Measurements from ENCODE around the gene AKIP1. TPM values are rescaled to one million over a fixed set of nuclear protein-coding genes. Genes with fewer than 3 reads are reported as not detected.
A peak's percentile ranks its signal among the peaks of the same experiment; 100 is the strongest.

Gene AKIP1
- total RNA-seq, 2 experiments from 2014 or later: 3.2 to 4.1 TPM

- Histone ChIP-seq H3K4me1 (ENCODE audit: insufficient read depth, low read length) (peaks cover 7% of the 10 kb centered on the region), H3K27me3 (ENCODE audit: control insufficient read depth in 1 of 2, insufficient read depth in 2 of 2, low read length in 2 of 2) (peaks cover 23 to 43% of the 10 kb centered on the region in 2 experiments), H3K27ac (ENCODE audit: low read depth in 1 of 2, low read length in 2 of 2) (no peak overlapping the region), H3K36me3 (ENCODE audit: insufficient read depth, low read length) (no peaks in the 10 kb centered on the region), H3K4me3 (ENCODE audit: low read length) (no peak overlapping the region), H3K9me3 (ENCODE audit: control insufficient read depth in 1 of 2, insufficient read depth in 1 of 2, low read length in 2 of 2) (no peaks in the 10 kb centered on the region)
- Mint-ChIP-seq H3K27ac (no peak overlapping the region), H3K27me3 (peaks cover 67% of the 10 kb centered on the region), H3K4me1 (ENCODE audit: low read depth) (no peaks in the 10 kb centered on the region), H3K4me3 (no peak overlapping the region), H3K9me3 (no peaks in the 10 kb centered on the region), H3K36me3 (ENCODE audit: low read depth) (no peaks in the 10 kb centered on the region)
- POLR2A ChIA-PET: no interaction called here
- DNase-seq (no peak), ATAC-seq (ENCODE audit: poor library complexity) (no peak)
- no peak for TF ChIP-seq CTCF (IDR thresholded peaks at IDR 0.05)
- CTCF ChIA-PET: no interaction called here
- intact Hi-C loops (cut with DNase I, micrococcal nuclease): no loop called here
Measured at GRCh38 chr11:8867035-8867434, 44.0 kb upstream of the AKIP1 start.

GRCh38 chr11:8867931-8868631, 42.9 kb upstream of the AKIP1 start:
- H3K27me3 Mint-ChIP-seq: peaks cover 75% of the 10 kb centered on the region

GRCh38 chr11:8870411-8871170, 40.4 kb upstream of the AKIP1 start:
- Mint-ChIP-seq H3K36me3 (ENCODE audit: low read depth) (no peaks in the 10 kb centered on the region), H3K27me3 (peaks cover 65% of the 10 kb centered on the region), H3K9me3 (no peaks in the 10 kb centered on the region), H3K4me3 (peak overlapping the region; percentile 52), H3K4me1 (ENCODE audit: low read depth) (peaks cover 11% of the 10 kb centered on the region), H3K27ac (no peak overlapping the region)
- CTCF ChIA-PET: no interaction called here
- ATAC-seq (ENCODE audit: poor library complexity) (no peak), DNase-seq (peak in 2 of 14 experiments; percentile 2 to 16)
- Histone ChIP-seq H3K9me3 (ENCODE audit: control insufficient read depth in 1 of 2, insufficient read depth in 1 of 2, low read length in 2 of 2) (no peaks in the 10 kb centered on the region), H3K27ac (ENCODE audit: low read depth in 1 of 2, low read length in 2 of 2) (no peak overlapping the region), H3K4me3 (ENCODE audit: low read length) (no peak overlapping the region), H3K27me3 (ENCODE audit: control insufficient read depth in 1 of 2, insufficient read depth in 2 of 2, low read length in 2 of 2) (peaks cover 26 to 54% of the 10 kb centered on the region in 2 experiments), H3K4me1 (ENCODE audit: insufficient read depth, low read length) (peaks cover 7% of the 10 kb centered on the region), H3K36me3 (ENCODE audit: insufficient read depth, low read length) (no peaks in the 10 kb centered on the region)
- intact Hi-C loops (cut with DNase I, micrococcal nuclease): no loop called here
- POLR2A ChIA-PET: no interaction called here
- no peak for TF ChIP-seq CTCF (IDR thresholded peaks at IDR 0.05)

More at GRCh38 chr11:8867931-8868631, 42.9 kb upstream of the AKIP1 start:
- ATAC-seq (ENCODE audit: poor library complexity): no peak
- H3K36me3 Mint-ChIP-seq (ENCODE audit: low read depth): no peaks in the 10 kb centered on the region
- Histone ChIP-seq H3K4me3 (ENCODE audit: low read length) (no peak overlapping the region), H3K4me1 (ENCODE audit: insufficient read depth, low read length) (peaks cover 7% of the 10 kb centered on the region), H3K36me3 (ENCODE audit: insufficient read depth, low read length) (no peaks in the 10 kb centered on the region), H3K27ac (ENCODE audit: low read depth in 1 of 2, low read length in 2 of 2) (no peak overlapping the region), H3K27me3 (ENCODE audit: control insufficient read depth in 1 of 2, insufficient read depth in 2 of 2, low read length in 2 of 2) (peaks cover 23 to 50% of the 10 kb centered on the region in 2 experiments), H3K9me3 (ENCODE audit: control insufficient read depth in 1 of 2, insufficient read depth in 1 of 2, low read length in 2 of 2) (no peaks in the 10 kb centered on the region)
- no peak for DNase-seq
- H3K27ac Mint-ChIP-seq: no peak overlapping the region
- no peaks in the 10 kb centered on the region for H3K4me1 Mint-ChIP-seq (ENCODE audit: low read depth)
- no peak overlapping the region for H3K4me3 Mint-ChIP-seq
- POLR2A ChIA-PET: no interaction called here
- TF ChIP-seq CTCF (IDR thresholded peaks at IDR 0.05): no peak
- H3K9me3 Mint-ChIP-seq: no peaks in the 10 kb centered on the region
- CTCF ChIA-PET: no interaction called here
- intact Hi-C loops (cut with DNase I, micrococcal nuclease): no loop called here
